Measurements from ENCODE around the gene CCDC12.

The CCDC12 gene

DNA sequence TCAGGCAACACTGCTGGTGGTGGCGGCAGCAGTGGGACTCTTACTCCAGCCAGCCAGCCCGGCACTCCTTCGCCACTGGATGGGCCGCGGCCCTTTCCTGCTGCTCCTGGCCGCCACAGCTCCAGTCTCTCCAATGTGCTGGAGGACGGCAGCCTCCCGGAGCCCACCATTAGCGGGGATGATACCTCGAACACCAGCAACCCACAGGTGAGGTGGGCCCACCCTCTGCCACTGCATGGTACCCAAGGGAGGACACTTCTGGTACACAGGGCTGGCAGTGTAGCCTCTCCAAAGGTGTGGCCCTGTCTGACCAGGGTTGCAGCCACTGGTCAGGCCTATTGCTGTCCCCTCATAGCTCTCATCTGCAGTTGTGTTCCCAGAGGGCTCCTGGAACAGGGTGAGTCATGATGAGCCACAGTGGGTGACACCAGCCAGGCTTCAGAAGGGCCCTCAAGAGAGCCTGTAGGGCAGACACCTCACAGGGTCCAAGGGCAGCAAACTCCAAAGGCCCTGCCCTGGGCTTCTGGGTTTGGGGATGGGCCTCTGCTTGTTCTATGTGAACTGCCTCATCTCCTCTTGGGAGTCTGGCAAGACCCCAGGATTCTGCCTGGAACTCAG is 23.8 kb upstream of the CCDC12 start:
- Histone ChIP-seq H3K4me3 (ENCODE audit: low read depth in 1 of 2, low read length in 2 of 2) (no peak overlapping the region), H3K4me1 (ENCODE audit: control insufficient read depth in 1 of 2, insufficient read depth in 2 of 2, low read length in 2 of 2) (no peaks in the 10 kb centered on the region), H3K9me3 (ENCODE audit: control insufficient read depth in 1 of 2, low read length in 2 of 2) (no peaks in the 10 kb centered on the region), H3K36me3 (ENCODE audit: control insufficient read depth in 1 of 2, insufficient read depth in 2 of 2, low read length in 2 of 2) (peaks cover 18 to 69% of the 10 kb centered on the region in 2 donors), H3K27ac (ENCODE audit: low read length) (no peak overlapping the region), H3K27me3 (ENCODE audit: low read depth, low read length) (no peaks in the 10 kb centered on the region)

GRCh38 chr3:46999516-47000197 is 23.1 kb upstream of the CCDC12 start:
- H3K4me1 ChIP-seq (ENCODE audit: control insufficient read depth in 1 of 2, insufficient read depth in 2 of 2, low read length in 2 of 2), result no peaks in the 10 kb centered on the region
- no peak overlapping the region for H3K4me3 ChIP-seq (ENCODE audit: low read depth in 1 of 2, low read length in 2 of 2)
- H3K27ac ChIP-seq (ENCODE audit: low read length), result no peak overlapping the region
- H3K9me3 ChIP-seq (ENCODE audit: control insufficient read depth in 1 of 2, low read length in 2 of 2), result no peaks in the 10 kb centered on the region
- H3K36me3 ChIP-seq (ENCODE audit: control insufficient read depth in 1 of 2, insufficient read depth in 2 of 2, low read length in 2 of 2), result peaks cover 18 to 67% of the 10 kb centered on the region in 2 donors
- no peaks in the 10 kb centered on the region for H3K27me3 ChIP-seq (ENCODE audit: low read depth, low read length)

GRCh38 chr3:46998852-46999515 is 22.4 kb upstream of the CCDC12 start:
- Histone ChIP-seq H3K4me1 (ENCODE audit: control insufficient read depth in 1 of 2, insufficient read depth in 2 of 2, low read length in 2 of 2) (no peaks in the 10 kb centered on the region), H3K9me3 (ENCODE audit: control insufficient read depth in 1 of 2, low read length in 2 of 2) (no peaks in the 10 kb centered on the region), H3K4me3 (ENCODE audit: low read depth in 1 of 2, low read length in 2 of 2) (no peak overlapping the region), H3K27ac (ENCODE audit: low read length) (no peak overlapping the region), H3K36me3 (ENCODE audit: control insufficient read depth in 1 of 2, insufficient read depth in 2 of 2, low read length in 2 of 2) (peaks cover 18 to 66% of the 10 kb centered on the region in 2 donors), H3K27me3 (ENCODE audit: low read depth, low read length) (no peaks in the 10 kb centered on the region)

DNA sequence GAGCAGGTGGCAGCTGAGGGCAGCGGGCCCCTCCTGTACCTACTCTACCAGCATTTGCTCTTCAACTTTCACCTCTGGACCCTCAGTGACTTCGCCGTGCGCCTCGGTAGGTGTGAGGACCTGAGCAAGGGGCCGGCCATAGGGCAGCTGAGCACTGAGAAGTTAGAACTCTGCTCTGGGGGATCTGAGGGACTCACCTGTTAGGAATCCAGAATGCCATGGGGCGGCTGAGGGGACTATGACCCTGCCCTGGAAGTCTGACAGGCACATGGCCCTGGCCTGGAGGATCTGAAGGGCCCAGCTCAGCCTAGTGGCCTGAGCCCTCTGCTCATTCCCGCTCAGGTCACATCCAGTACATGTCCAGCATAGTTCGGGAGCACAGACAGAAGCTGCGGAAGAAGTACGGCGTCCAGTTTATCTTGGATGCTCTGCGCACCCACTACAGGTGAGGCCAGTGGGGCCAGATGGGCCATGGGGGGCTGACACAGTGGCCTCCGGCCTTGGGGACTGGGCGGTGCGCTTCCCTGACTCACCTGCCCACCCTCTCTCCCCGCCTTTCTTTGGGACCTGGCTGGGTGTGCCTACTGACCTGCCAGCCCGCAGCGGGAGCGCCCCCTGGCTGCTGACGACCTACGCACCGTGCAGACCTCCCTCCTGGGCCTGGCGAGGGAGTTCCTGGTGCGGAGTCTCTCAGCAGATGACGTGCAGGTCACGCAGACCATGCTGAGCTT is 21.7 kb upstream of the CCDC12 start:
- Histone ChIP-seq H3K9me3 (ENCODE audit: control insufficient read depth in 1 of 2, low read length in 2 of 2) (no peaks in the 10 kb centered on the region), H3K4me1 (ENCODE audit: control insufficient read depth in 1 of 2, insufficient read depth in 2 of 2, low read length in 2 of 2) (no peaks in the 10 kb centered on the region), H3K4me3 (ENCODE audit: low read depth in 1 of 2, low read length in 2 of 2) (no peak overlapping the region), H3K27ac (ENCODE audit: low read length) (no peak overlapping the region), H3K36me3 (ENCODE audit: control insufficient read depth in 1 of 2, insufficient read depth in 2 of 2, low read length in 2 of 2) (peaks cover 17 to 60% of the 10 kb centered on the region in 2 donors), H3K27me3 (ENCODE audit: low read depth, low read length) (no peaks in the 10 kb centered on the region)

DNA sequence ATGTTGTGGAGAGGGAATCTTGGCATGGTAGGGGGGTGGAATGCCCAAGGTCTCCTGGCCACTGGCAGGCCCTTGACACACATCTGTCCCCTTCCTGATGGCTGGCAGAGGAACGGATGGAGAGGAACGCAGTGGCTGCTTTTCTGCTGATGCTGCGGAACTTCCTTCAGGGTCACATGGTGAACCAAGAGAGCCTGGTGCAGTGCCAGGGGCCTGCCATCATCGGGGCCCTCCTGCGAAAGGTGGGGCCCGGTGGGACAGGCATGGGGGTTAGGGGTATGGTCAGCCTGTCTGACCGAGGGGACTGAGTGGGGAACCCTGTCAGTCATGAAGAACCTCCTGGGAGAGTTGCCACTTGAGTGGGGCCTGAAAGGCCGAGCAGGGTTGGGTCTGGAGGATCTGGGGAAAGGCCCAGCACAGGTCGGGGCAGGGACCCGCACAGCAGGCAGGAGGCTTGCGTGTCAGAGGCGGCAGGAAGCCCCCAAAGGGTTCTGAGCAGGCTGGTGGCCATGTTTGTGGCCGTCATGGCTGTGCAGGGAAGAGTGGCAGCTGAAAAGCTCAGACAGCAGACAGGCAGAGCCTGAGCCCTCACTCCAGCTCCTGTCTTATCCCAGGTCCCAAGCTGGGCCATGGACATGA is 21.0 kb upstream of the CCDC12 start:
- H3K9me3 ChIP-seq (ENCODE audit: control insufficient read depth in 1 of 2, low read length in 2 of 2), result no peaks in the 10 kb centered on the region
- no peak overlapping the region for H3K27ac ChIP-seq (ENCODE audit: low read length)
- peaks cover 12 to 53% of the 10 kb centered on the region in 2 donors for H3K36me3 ChIP-seq (ENCODE audit: control insufficient read depth in 1 of 2, insufficient read depth in 2 of 2, low read length in 2 of 2)
- no peaks in the 10 kb centered on the region for H3K4me1 ChIP-seq (ENCODE audit: control insufficient read depth in 1 of 2, insufficient read depth in 2 of 2, low read length in 2 of 2)
- H3K4me3 ChIP-seq (ENCODE audit: low read depth in 1 of 2, low read length in 2 of 2), result no peak overlapping the region
- H3K27me3 ChIP-seq (ENCODE audit: low read depth, low read length), result no peaks in the 10 kb centered on the region

- Histone ChIP-seq H3K27me3 (ENCODE audit: low read depth, low read length) (no peaks in the 10 kb centered on the region), H3K4me3 (ENCODE audit: low read depth in 1 of 2, low read length in 2 of 2) (no peak overlapping the region), H3K36me3 (ENCODE audit: control insufficient read depth in 1 of 2, insufficient read depth in 2 of 2, low read length in 2 of 2) (peaks cover 12 to 46% of the 10 kb centered on the region in 2 donors), H3K4me1 (ENCODE audit: control insufficient read depth in 1 of 2, insufficient read depth in 2 of 2, low read length in 2 of 2) (no peaks in the 10 kb centered on the region), H3K9me3 (ENCODE audit: control insufficient read depth in 1 of 2, low read length in 2 of 2) (no peaks in the 10 kb centered on the region), H3K27ac (ENCODE audit: low read length) (no peak overlapping the region)
These were observed 20.3 kb upstream of the CCDC12 start for GRCh38 chr3:46996689-46997452.

DNA sequence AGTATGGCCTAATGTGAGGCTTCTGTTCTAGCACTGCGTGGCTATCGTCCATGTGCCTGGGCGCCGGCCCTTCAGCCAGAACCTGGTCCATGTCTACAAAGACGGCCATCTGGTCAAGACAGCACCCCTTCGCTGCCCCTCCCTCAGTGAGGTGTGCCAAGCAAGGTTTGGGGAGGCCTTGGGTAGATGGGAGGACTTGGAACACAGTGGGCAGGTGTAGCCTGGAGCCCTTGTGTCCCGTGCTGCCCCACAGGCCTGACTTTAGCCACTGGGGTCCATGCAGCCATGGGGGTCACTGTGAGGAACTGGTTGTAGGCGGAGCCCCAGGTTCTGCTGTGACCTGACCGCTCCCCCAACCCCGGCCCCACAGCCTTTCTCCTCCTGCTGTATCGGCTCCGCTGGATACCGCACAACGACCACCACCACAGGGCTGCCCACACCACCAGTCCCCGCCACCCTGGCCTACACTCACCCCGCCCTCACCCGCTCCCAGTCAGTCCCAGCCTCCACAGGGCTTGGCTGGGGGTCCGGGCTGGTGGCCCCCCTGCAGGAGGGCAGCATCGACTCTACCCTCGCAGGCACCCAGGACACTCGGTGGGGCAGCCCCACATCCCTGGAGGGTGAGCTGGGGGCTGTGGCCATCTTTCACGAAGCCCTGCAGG is 19.5 kb upstream of the CCDC12 start:
- H3K36me3 ChIP-seq (ENCODE audit: control insufficient read depth in 1 of 2, insufficient read depth in 2 of 2, low read length in 2 of 2), result peaks cover 9 to 44% of the 10 kb centered on the region in 2 donors
- no peak overlapping the region for H3K4me3 ChIP-seq (ENCODE audit: low read depth in 1 of 2, low read length in 2 of 2)
- no peaks in the 10 kb centered on the region for H3K9me3 ChIP-seq (ENCODE audit: control insufficient read depth in 1 of 2, low read length in 2 of 2)
- no peaks in the 10 kb centered on the region for H3K4me1 ChIP-seq (ENCODE audit: control insufficient read depth in 1 of 2, insufficient read depth in 2 of 2, low read length in 2 of 2)
- H3K27me3 ChIP-seq (ENCODE audit: low read depth, low read length), result no peaks in the 10 kb centered on the region
- H3K27ac ChIP-seq (ENCODE audit: low read length), result no peak overlapping the region

GRCh38 chr3:46994801-46995731 is 18.5 kb upstream of the CCDC12 start:
- no peak overlapping the region for H3K27ac ChIP-seq (ENCODE audit: low read length)
- H3K4me1 ChIP-seq (ENCODE audit: control insufficient read depth in 1 of 2, insufficient read depth in 2 of 2, low read length in 2 of 2), result no peaks in the 10 kb centered on the region
- H3K4me3 ChIP-seq (ENCODE audit: low read depth in 1 of 2, low read length in 2 of 2), result no peak overlapping the region
- no peaks in the 10 kb centered on the region for H3K27me3 ChIP-seq (ENCODE audit: low read depth, low read length)
- H3K9me3 ChIP-seq (ENCODE audit: control insufficient read depth in 1 of 2, low read length in 2 of 2), result no peaks in the 10 kb centered on the region
- H3K36me3 ChIP-seq (ENCODE audit: control insufficient read depth in 1 of 2, insufficient read depth in 2 of 2, low read length in 2 of 2), result peaks cover 7 to 34% of the 10 kb centered on the region in 2 donors

GRCh38 chr3:46993986-46994385 is 17.4 kb upstream of the CCDC12 start:
- Histone ChIP-seq H3K27ac (ENCODE audit: low read length) (no peak overlapping the region), H3K4me3 (ENCODE audit: low read depth in 1 of 2, low read length in 2 of 2) (no peak overlapping the region), H3K9me3 (ENCODE audit: control insufficient read depth in 1 of 2, low read length in 2 of 2) (no peaks in the 10 kb centered on the region), H3K4me1 (ENCODE audit: control insufficient read depth in 1 of 2, insufficient read depth in 2 of 2, low read length in 2 of 2) (no peaks in the 10 kb centered on the region), H3K27me3 (ENCODE audit: low read depth, low read length) (no peaks in the 10 kb centered on the region), H3K36me3 (ENCODE audit: control insufficient read depth in 1 of 2, insufficient read depth in 2 of 2, low read length in 2 of 2) (peaks cover 3 to 27% of the 10 kb centered on the region in 2 donors)

Data from muscle layer of duodenum (tissue), 2 donors.